T-cell (primary cell): ENCODE results near the gene LRRC4B. TPM values are rescaled to one million over a fixed set of nuclear protein-coding genes. Genes with fewer than 3 reads are reported as not detected.

Source experiments
- ATAC-seq, 4 experiments: fragments of 200-7000 bp in 3 of 4; fragments of 150-1000 bp in 1 of 4; cut with Tn5 transposase; replicated peaks in 1 of 4; 1 replicate in 3 of 4; 2 replicates in 1 of 4; pipeline ENCODE4 v1.10.0; 2021; ENCODE audit warnings: moderate library complexity in 3 of 4, mild to moderate bottlenecking in 2 of 4, moderate number of reproducible peaks in 1 of 4
- CTCF ChIA-PET, 2 donors: fragments of 300-600 bp; sonication (Branson Sonifier 250); formaldehyde crosslinking; loops; one replicate each; lab custom pipeline; 2022; ENCODE audit warnings: antibody characterized with exemption in 2 of 2; lab: Charles Lee
- POLR2A ChIA-PET, 2 donors: fragments of 300-600 bp; sonication (Branson Sonifier 250); formaldehyde crosslinking; loops; one replicate each; lab custom pipeline; 2022; ENCODE audit warnings: antibody characterized with exemption in 2 of 2; lab: Charles Lee
- DNase-seq, 35 experiments: peaks; one replicate each; pipeline versions ENCODE4 v3.0.0 to v3.0.0-alpha.2; 2013 to 2023
- H3K27ac ChIP-seq: one replicate; pipeline ENCODE4 v1.5.1; 2013; ENCODE audit warnings: low read length
- H3K27me3 ChIP-seq, 2 experiments: replicated peaks in 1 of 2; 1 replicate in 1 of 2; 2 replicates in 1 of 2; pipeline versions ENCODE4 v1.6.1 to v1.7.0; 2013; ENCODE audit warnings: low read length in 1 of 2, mixed read lengths in 1 of 2; ENCODE audit not compliant: control insufficient read depth in 2 of 2, insufficient read depth in 2 of 2; ENCODE audit errors: extremely low read depth in 1 of 2
- H3K36me3 ChIP-seq, 2 donors: 1 replicate in 1 of 2; 2 replicates in 1 of 2; pipeline versions ENCODE4 v1.6.1 to v1.7.0; 2013; ENCODE audit warnings: low read length in 1 of 2; ENCODE audit not compliant: control insufficient read depth in 2 of 2, insufficient read depth in 1 of 2; ENCODE audit errors: extremely low read depth in 1 of 2
- H3K4me1 ChIP-seq, 2 experiments: 1 replicate in 1 of 2; 2 replicates in 1 of 2; pipeline versions ENCODE4 v1.6.1 to v1.7.0; 2013; ENCODE audit warnings: low read length in 2 of 2, mixed read lengths in 1 of 2; ENCODE audit not compliant: insufficient read depth in 2 of 2, control insufficient read depth in 1 of 2; ENCODE audit errors: extremely low read depth in 1 of 2
- H3K4me3 ChIP-seq, 2 donors: 1 replicate in 1 of 2; 2 replicates in 1 of 2; pipeline versions ENCODE4 v1.5.1 to v1.7.0; 2013; ENCODE audit warnings: mild to moderate bottlenecking in 2 of 2, low read length in 1 of 2, moderate library complexity in 1 of 2; ENCODE audit not compliant: control insufficient read depth in 1 of 2; ENCODE audit errors: extremely low read depth in 1 of 2
- H3K9me3 ChIP-seq: 2 replicates; pipeline ENCODE4 v1.7.0; 2013
- H3K27ac Mint-ChIP-seq, 2 donors: one replicate each; pipeline ENCODE4 v1.8.0; 2020 to 2021; ENCODE audit warnings: mild to moderate bottlenecking in 2 of 2, mixed read lengths in 2 of 2
- H3K27me3 Mint-ChIP-seq, 2 donors: one replicate each; pipeline ENCODE4 v1.8.0; 2021 to 2022; ENCODE audit warnings: mixed read lengths in 2 of 2
- H3K36me3 Mint-ChIP-seq: one replicate; pipeline ENCODE4 v1.8.0; 2021; ENCODE audit warnings: mixed read lengths
- H3K4me1 Mint-ChIP-seq, 3 donors: one replicate each; pipeline ENCODE4 v1.8.0; 2020 to 2022; ENCODE audit warnings: mixed read lengths in 3 of 3, mild to moderate bottlenecking in 1 of 3
- H3K4me3 Mint-ChIP-seq, 3 donors: one replicate each; pipeline ENCODE4 v1.8.0; 2020 to 2022; ENCODE audit warnings: mild to moderate bottlenecking in 3 of 3, mixed read lengths in 3 of 3, moderate library complexity in 3 of 3
- H3K9me3 Mint-ChIP-seq, 3 donors: one replicate each; pipeline ENCODE4 v1.8.0; 2020 to 2022; ENCODE audit warnings: mixed read lengths in 3 of 3
- WGBS: methylation state at CpG from one replicate; pipeline ENCODE4 v1.1.5; 2013; ENCODE audit warnings: missing lambda C conversion rate; ENCODE audit not compliant: insufficient coverage; 5-methylcytosine and 5-hydroxymethylcytosine counted together
- total RNA-seq, 35 experiments: library from RNA in 6 of 35; stranded (reverse) in 6 of 35; fragments of 120-200 nt in 1 of 35; gene quantifications; one replicate each; pipeline versions ENCODE4 v1.2.1 to v1.2.4 and lab custom pipeline; 2013 to 2026

Gene LRRC4B
- total RNA-seq, 5 donors from 2014 or later (not counting 1 experiment from before 2014, with no cell fraction given) = not detected

- DNase-seq = no peak
- CTCF ChIA-PET = no interaction called here
- no peaks in the 10 kb centered on the region for H3K9me3 Mint-ChIP-seq
Observed at GRCh38 chr19:50518091-50519005, 49.9 kb downstream of the LRRC4B start.

GRCh38 chr19:50517704-50518075 lies 50.5 kb downstream of the LRRC4B start:
- H3K27me3 Mint-ChIP-seq = peaks cover 0 to 12% of the 10 kb centered on the region in 2 donors
- no peaks in the 10 kb centered on the region for H3K9me3 Mint-ChIP-seq
- H3K36me3 ChIP-seq = no peaks in the 10 kb centered on the region
- no peak overlapping the region for H3K27ac Mint-ChIP-seq
- H3K9me3 ChIP-seq = no peaks in the 10 kb centered on the region
- no peaks in the 10 kb centered on the region for H3K4me1 ChIP-seq
- POLR2A ChIA-PET = no interaction called here
- 97% methylated on average over 34 of the region's 37 CpGs for WGBS
- no peak overlapping the region for H3K27ac ChIP-seq
- no peaks in the 10 kb centered on the region for H3K36me3 Mint-ChIP-seq
- H3K4me3 Mint-ChIP-seq = no peak overlapping the region
- DNase-seq = no peak
- CTCF ChIA-PET = no interaction called here
- peaks cover 0 to 2% (median 0%) of the 10 kb centered on the region in 3 donors for H3K4me1 Mint-ChIP-seq
- peaks cover 0 to 44% of the 10 kb centered on the region in 2 experiments for H3K27me3 ChIP-seq
- no peak for ATAC-seq
- H3K4me3 ChIP-seq = no peak overlapping the region

More at GRCh38 chr19:50518091-50519005, 49.9 kb downstream of the LRRC4B start:
- H3K36me3 Mint-ChIP-seq = no peaks in the 10 kb centered on the region
- H3K4me1 ChIP-seq = no peaks in the 10 kb centered on the region
- H3K27me3 Mint-ChIP-seq = peaks cover 0 to 12% of the 10 kb centered on the region in 2 donors
- peaks cover 0 to 2% (median 0%) of the 10 kb centered on the region in 3 donors for H3K4me1 Mint-ChIP-seq
- no peak overlapping the region for H3K4me3 ChIP-seq
- 96% methylated on average over 70 of the region's 87 CpGs for WGBS
- H3K27ac ChIP-seq = no peak overlapping the region
- H3K9me3 ChIP-seq = no peaks in the 10 kb centered on the region
- no peak overlapping the region for H3K27ac Mint-ChIP-seq
- no peaks in the 10 kb centered on the region for H3K36me3 ChIP-seq
- H3K4me3 Mint-ChIP-seq = no peak overlapping the region
- ATAC-seq = no peak
- POLR2A ChIA-PET = no interaction called here
- H3K27me3 ChIP-seq = peaks cover 0 to 38% of the 10 kb centered on the region in 2 experiments

GRCh38 chr19:50516964-50517703 lies 51.1 kb downstream of the LRRC4B start:
- H3K4me1 Mint-ChIP-seq = peaks cover 0 to 2% (median 0%) of the 10 kb centered on the region in 3 donors
- H3K36me3 ChIP-seq = no peaks in the 10 kb centered on the region
- no peak overlapping the region for H3K4me3 ChIP-seq
- DNase-seq = no peak
- no peak overlapping the region for H3K27ac Mint-ChIP-seq
- peaks cover 0 to 12% of the 10 kb centered on the region in 2 donors for H3K27me3 Mint-ChIP-seq
- ChIA-PET CTCF (no interaction called here), POLR2A (no interaction called here)
- peaks cover 0 to 2% of the 10 kb centered on the region in 2 experiments for H3K4me1 ChIP-seq
- no peak overlapping the region for H3K4me3 Mint-ChIP-seq
- H3K27me3 ChIP-seq = peaks cover 0 to 49% of the 10 kb centered on the region in 2 experiments
- no peak for ATAC-seq
- 75% methylated on average over 23 of the region's 53 CpGs for WGBS
- no peaks in the 10 kb centered on the region for H3K9me3 Mint-ChIP-seq
- H3K9me3 ChIP-seq = no peaks in the 10 kb centered on the region
- H3K27ac ChIP-seq = no peak overlapping the region
- no peaks in the 10 kb centered on the region for H3K36me3 Mint-ChIP-seq

- H3K4me3 Mint-ChIP-seq = no peak overlapping the region
- Histone ChIP-seq H3K9me3 (no peaks in the 10 kb centered on the region), H3K27ac (no peak overlapping the region), H3K27me3 (peaks cover 0 to 53% of the 10 kb centered on the region in 2 experiments), H3K36me3 (no peaks in the 10 kb centered on the region), H3K4me1 (peaks cover 0 to 9% of the 10 kb centered on the region in 2 experiments), H3K4me3 (no peak overlapping the region)
- WGBS = 70% methylated on average over 4 of the region's 12 CpGs
- no peaks in the 10 kb centered on the region for H3K9me3 Mint-ChIP-seq
- no peak overlapping the region for H3K27ac Mint-ChIP-seq
- POLR2A ChIA-PET = no interaction called here
- H3K27me3 Mint-ChIP-seq = peaks cover 0 to 12% of the 10 kb centered on the region in 2 donors
- no peak for DNase-seq
- CTCF ChIA-PET = no interaction called here
- ATAC-seq = no peak
- H3K4me1 Mint-ChIP-seq = peaks cover 4 to 6% (median 5%) of the 10 kb centered on the region in 3 donors
- no peaks in the 10 kb centered on the region for H3K36me3 Mint-ChIP-seq
Observed at GRCh38 chr19:50516456-50516855, 51.8 kb downstream of the LRRC4B start.

GRCh38 chr19:50515168-50515561 lies 53.1 kb downstream of the LRRC4B start:
- ChIA-PET POLR2A (no interaction called here), CTCF (no interaction called here)
- Histone ChIP-seq H3K4me3 (no peak overlapping the region), H3K36me3 (no peaks in the 10 kb centered on the region), H3K4me1 (peaks cover 2 to 19% of the 10 kb centered on the region in 2 experiments), H3K9me3 (no peaks in the 10 kb centered on the region), H3K27ac (no peak overlapping the region), H3K27me3 (peaks cover 0 to 51% of the 10 kb centered on the region in 2 experiments)
- Mint-ChIP-seq H3K27ac (no peak overlapping the region), H3K36me3 (no peaks in the 10 kb centered on the region), H3K4me1 (peaks cover 11 to 18% (median 15%) of the 10 kb centered on the region in 3 donors), H3K27me3 (peaks cover 0 to 12% of the 10 kb centered on the region in 2 donors), H3K4me3 (no peak overlapping the region), H3K9me3 (no peaks in the 10 kb centered on the region)
- DNase-seq (no peak), ATAC-seq (no peak)
- 75% methylated on average over 11 of the region's 11 CpGs for WGBS

GRCh38 chr19:50514346-50515167 lies 53.7 kb downstream of the LRRC4B start:
- H3K27me3 ChIP-seq = peaks cover 0 to 51% of the 10 kb centered on the region in 2 experiments
- H3K27ac Mint-ChIP-seq = no peak overlapping the region
- ChIA-PET POLR2A (no interaction called here), CTCF (no interaction called here)
- no peaks in the 10 kb centered on the region for H3K36me3 ChIP-seq
- no peak overlapping the region for H3K4me3 Mint-ChIP-seq
- 50% methylated on average over 29 of the region's 38 CpGs for WGBS
- peaks cover 0 to 12% of the 10 kb centered on the region in 2 donors for H3K27me3 Mint-ChIP-seq
- no peaks in the 10 kb centered on the region for H3K36me3 Mint-ChIP-seq
- H3K9me3 ChIP-seq = no peaks in the 10 kb centered on the region
- H3K4me3 ChIP-seq = no peak overlapping the region
- no peak for ATAC-seq
- H3K4me1 ChIP-seq = peaks cover 2 to 22% of the 10 kb centered on the region in 2 experiments
- H3K9me3 Mint-ChIP-seq = no peaks in the 10 kb centered on the region
- H3K27ac ChIP-seq = no peak overlapping the region
- no peak for DNase-seq
- H3K4me1 Mint-ChIP-seq = peaks cover 11 to 18% (median 15%) of the 10 kb centered on the region in 3 donors
